ENCODE results near the gene SUPT16H. TPM values are rescaled to one million over a fixed set of nuclear protein-coding genes. Genes with fewer than 3 reads are reported as not detected.

Gene SUPT16H
- total RNA-seq, 1 experiment from 2014 or later: 210 TPM

DNA sequence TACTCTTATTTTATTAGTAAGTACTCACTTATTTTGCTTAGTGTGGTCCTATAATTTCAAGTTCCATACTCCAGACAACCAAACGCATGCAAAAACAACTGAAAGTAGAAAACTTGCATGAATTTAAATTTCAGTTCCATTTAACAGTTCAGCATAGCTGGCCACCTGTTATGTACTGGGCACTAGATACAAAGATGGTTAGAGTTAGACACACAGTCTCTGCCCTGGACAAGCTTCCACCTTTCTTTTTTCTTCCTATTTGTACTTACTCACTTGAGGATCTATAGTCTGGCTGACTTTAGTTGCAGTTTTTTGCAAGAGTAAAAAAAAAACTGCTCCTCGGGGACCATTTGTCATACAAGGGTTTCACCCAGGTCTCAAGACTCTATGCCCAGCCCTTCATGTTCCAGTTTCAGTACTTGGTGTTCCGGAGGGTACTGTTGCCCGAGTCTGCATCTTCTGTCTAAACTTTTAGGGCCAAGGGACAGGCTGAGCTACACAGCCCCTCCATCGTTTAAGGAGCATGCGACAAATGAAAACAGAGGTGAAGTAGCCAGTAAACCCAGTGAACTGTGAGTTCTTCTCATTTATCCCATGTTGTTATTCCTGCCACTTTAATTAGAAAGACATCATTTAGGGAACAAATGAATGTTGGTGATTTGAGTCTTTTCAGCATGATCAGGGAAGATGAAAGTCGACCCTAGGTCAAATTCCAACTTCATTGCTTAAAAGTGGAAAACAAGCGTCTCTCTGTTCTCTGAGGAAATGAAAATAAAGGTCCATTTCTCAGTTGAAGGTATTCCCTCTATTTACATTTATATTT is 81.6 kb downstream of the SUPT16H start:
- no peaks in the 10 kb centered on the region for H3K36me3 Mint-ChIP-seq (ENCODE audit: insufficient read depth in 1 of 3, low read depth in 3 of 3)
- peaks cover 4 to 6% of the 10 kb centered on the region in 2 experiments; a peak in 3 of 4 replicates for H3K4me1 Mint-ChIP-seq
- Histone ChIP-seq H3K79me2 (ENCODE audit: insufficient read depth, low read length) (no peaks in the 10 kb centered on the region), H3K14ac (ENCODE audit: insufficient read depth, low read length) (no peak overlapping the region), H3K27me3 (ENCODE audit: insufficient read depth, low read length) (no peaks in the 10 kb centered on the region), H2BK20ac (ENCODE audit: low read depth, low read length, poor library complexity, severe bottlenecking) (no peak overlapping the region), H4K8ac (replicated peaks; ENCODE audit: insufficient read length, low read depth, low read length) (no peak overlapping the region), H3K4me2 (ENCODE audit: insufficient read depth, insufficient read length, low read length) (no peak overlapping the region), H3K23me2 (ENCODE audit: insufficient read length, low read depth, low read length, poor library complexity, severe bottlenecking) (peaks cover 4% of the 10 kb centered on the region), H3K9me3 (ENCODE audit: control insufficient read depth, low read depth, low read length) (no peaks in the 10 kb centered on the region), H2BK12ac (ENCODE audit: insufficient read length, low read depth, low read length) (no peak overlapping the region), H2AFZ (ENCODE audit: low read length) (no peak overlapping the region), H4K5ac (ENCODE audit: insufficient read length, low read depth, low read length) (no peak overlapping the region), H3K4ac (ENCODE audit: low read depth, low read length) (no peak overlapping the region), H2AK5ac (ENCODE audit: insufficient read length, low read length) (no peak overlapping the region), H3K27ac (ENCODE audit: insufficient read length, low read depth, low read length) (no peak overlapping the region), H2BK120ac (ENCODE audit: low read depth, low read length, poor library complexity, severe bottlenecking) (no peak overlapping the region), H3T11ph (ENCODE audit: low read length) (no peak overlapping the region), H4K20me1 (ENCODE audit: control insufficient read depth, insufficient read depth, insufficient read length) (no peaks in the 10 kb centered on the region), H3K9ac (ENCODE audit: extremely low read depth, insufficient read length, low read length) (no peak overlapping the region), H3K4me1 (ENCODE audit: insufficient read depth, low read length) (no peaks in the 10 kb centered on the region), H3K23ac (ENCODE audit: insufficient read length, low read depth, low read length) (no peak overlapping the region), H3K18ac (ENCODE audit: insufficient read length, low read depth, low read length) (no peak overlapping the region), H4K91ac (ENCODE audit: insufficient read length, low read depth, low read length) (no peak overlapping the region), H3K56ac (ENCODE audit: insufficient read length, low read depth, low read length) (no peak overlapping the region), H2BK5ac (ENCODE audit: insufficient read length, low read length) (no peak overlapping the region), H2BK15ac (ENCODE audit: low read depth, low read length) (no peak overlapping the region), H3K79me1 (ENCODE audit: insufficient read depth, low read depth, low read length, poor library complexity, severe bottlenecking) (no peaks in the 10 kb centered on the region)
- no peak overlapping the region for H3K27ac Mint-ChIP-seq
- H3K9me3 Mint-ChIP-seq: no peaks in the 10 kb centered on the region
- H3K4me3 Mint-ChIP-seq: no peak overlapping the region
- peaks cover 11% of the 10 kb centered on the region for H3K27me3 Mint-ChIP-seq (ENCODE audit: low read depth)
- TF ChIP-seq CTCF (conservative IDR thresholded peaks at IDR 0.05): no peak
- DNase-seq: no peak
- WGBS (ENCODE audit: extremely low coverage, insufficient read length, low lambda C conversion rate): no CpG with 5 or more reads among the region's 8 CpGs

Other genes with a start within 250 kb of the SUPT16H start
- gene OR5AU1, start 228.0 kb downstream of the SUPT16H start, total RNA-seq (2021): not detected in 2 replicates
- gene HNRNPC, start 114.6 kb downstream of the SUPT16H start, total RNA-seq (2021): 1,044 and 1,062 TPM in 2 replicates
- 0.07 and 0.59 TPM in 2 replicates for gene RPGRIP1, start 103.9 kb downstream of the SUPT16H start, total RNA-seq (2021)
- 132 and 135 TPM in 2 replicates for gene CHD8, start 72.1 kb upstream of the SUPT16H start, total RNA-seq (2021)
- 26.2 and 27.9 TPM in 2 replicates for gene RAB2B, start 92.9 kb upstream of the SUPT16H start, total RNA-seq (2021)
- gene TOX4, start 93.2 kb upstream of the SUPT16H start, total RNA-seq (2021): 58.0 and 64.7 TPM in 2 replicates
- 84.1 and 84.4 TPM in 2 replicates for gene METTL3, start 127.3 kb upstream of the SUPT16H start, total RNA-seq (2021)
- 287 and 299 TPM in 2 replicates for gene SALL2, start 142.3 kb upstream of the SUPT16H start, total RNA-seq (2021)
- gene OR10G3, start 196.1 kb upstream of the SUPT16H start, total RNA-seq (2021): not detected in 2 replicates